RWPE1 (cell line): ENCODE results near the gene KIAA1549.

ENCODE experiments used
- CTCF ChIA-PET: fragments of 350-600 bp; sonication (Branson Sonifier 250); formaldehyde crosslinking; extraction: SDS; loops from one replicate; lab custom pipeline; 2021; lab: Yijun Ruan, JAX
- POLR2A ChIA-PET: fragments of 400-600 bp; formaldehyde crosslinking; extraction: SDS; loops from one replicate; lab custom pipeline; 2020; ENCODE audit warnings: antibody characterized with exemption; ENCODE audit not compliant: low non-redundant PET; lab: Yijun Ruan, JAX
- DNase-seq: peaks from one replicate; pipeline ENCODE4 v3.0.0; 2012; ENCODE audit warnings: low spot score
- H3K27ac ChIP-seq: fragments of 450-650 bp; 2 replicates; pipeline ENCODE4 v1.5.1; 2017
- CTCF ChIP-seq: fragments of 450-650 bp; conservative IDR thresholded peaks from 2 replicates; pipeline ENCODE4 v1.5.1; 2017; ENCODE audit warnings: low read depth, mild to moderate bottlenecking

Gene KIAA1549

GRCh38 chr7:138975343-138976104 is 5.7 kb downstream of the KIAA1549 start:
- TF ChIP-seq CTCF, result no peak
- no peak overlapping the region for H3K27ac ChIP-seq
- ChIA-PET CTCF (no interaction called here), POLR2A (no interaction called here)
- DNase-seq, result no peak

- ChIA-PET CTCF (no interaction called here), POLR2A (no interaction called here)
- no peak for TF ChIP-seq CTCF
- no peak for DNase-seq
- no peak overlapping the region for H3K27ac ChIP-seq
These were observed 6.4 kb downstream of the KIAA1549 start for GRCh38 chr7:138974675-138975292.

GRCh38 chr7:138974103-138974502 is 7.1 kb downstream of the KIAA1549 start:
- ChIA-PET CTCF (interaction anchor here (0.6 kb wide), 1 partner anchor 1295 kb away, joined by 3 read pairs; no protein-coding TSS in a partner anchor), POLR2A (no interaction called here)
- no peak overlapping the region for H3K27ac ChIP-seq
- no peak for DNase-seq
- TF ChIP-seq CTCF, result no peak

GRCh38 chr7:138970952-138971351 is 10.2 kb downstream of the KIAA1549 start:
- no peak overlapping the region for H3K27ac ChIP-seq
- POLR2A ChIA-PET, result no interaction called here
- DNase-seq, result no peak
- no peak for TF ChIP-seq CTCF
- CTCF ChIA-PET, result no interaction called here

- no peak for DNase-seq
- ChIA-PET CTCF (interaction anchor here (0.6 kb wide), 1 partner anchor 24 kb away, joined by 3 read pairs; no protein-coding TSS in a partner anchor), POLR2A (no interaction called here)
- TF ChIP-seq CTCF, result no peak
- H3K27ac ChIP-seq, result no peak overlapping the region
These were observed 10.7 kb downstream of the KIAA1549 start for GRCh38 chr7:138970446-138970845.

- CTCF ChIA-PET, result no interaction called here
- H3K27ac ChIP-seq, result no peak overlapping the region
- no peak for DNase-seq
- TF ChIP-seq CTCF, result no peak
- POLR2A ChIA-PET, result no interaction called here
These were observed 14.0 kb downstream of the KIAA1549 start for GRCh38 chr7:138967159-138967558.
